Measurements from ENCODE around the gene UNC5B. TPM values are rescaled to one million over a fixed set of nuclear protein-coding genes. Genes with fewer than 3 reads are reported as not detected.

Gene UNC5B
- total RNA-seq, 6 donors from 2014 or later, result 8.4 to 27.7 (median 20.5) TPM

GRCh38 chr10:71220689-71221540, 8.5 kb downstream of the UNC5B start:
- H3K4me1 ChIP-seq, result peaks cover 14 to 23% (median 21%) of the 10 kb centered on the region in 4 donors
- no peak for TF ChIP-seq EP300 (IDR thresholded peaks at IDR 0.05)
- no peak for TF ChIP-seq POLR2A (IDR thresholded peaks at IDR 0.05)
- TF ChIP-seq, protein P1, sequence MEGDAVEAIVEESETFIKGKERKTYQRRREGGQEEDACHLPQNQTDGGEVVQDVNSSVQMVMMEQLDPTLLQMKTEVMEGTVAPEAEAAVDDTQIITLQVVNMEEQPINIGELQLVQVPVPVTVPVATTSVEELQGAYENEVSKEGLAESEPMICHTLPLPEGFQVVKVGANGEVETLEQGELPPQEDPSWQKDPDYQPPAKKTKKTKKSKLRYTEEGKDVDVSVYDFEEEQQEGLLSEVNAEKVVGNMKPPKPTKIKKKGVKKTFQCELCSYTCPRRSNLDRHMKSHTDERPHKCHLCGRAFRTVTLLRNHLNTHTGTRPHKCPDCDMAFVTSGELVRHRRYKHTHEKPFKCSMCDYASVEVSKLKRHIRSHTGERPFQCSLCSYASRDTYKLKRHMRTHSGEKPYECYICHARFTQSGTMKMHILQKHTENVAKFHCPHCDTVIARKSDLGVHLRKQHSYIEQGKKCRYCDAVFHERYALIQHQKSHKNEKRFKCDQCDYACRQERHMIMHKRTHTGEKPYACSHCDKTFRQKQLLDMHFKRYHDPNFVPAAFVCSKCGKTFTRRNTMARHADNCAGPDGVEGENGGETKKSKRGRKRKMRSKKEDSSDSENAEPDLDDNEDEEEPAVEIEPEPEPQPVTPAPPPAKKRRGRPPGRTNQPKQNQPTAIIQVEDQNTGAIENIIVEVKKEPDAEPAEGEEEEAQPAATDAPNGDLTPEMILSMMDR (IDR thresholded peaks at IDR 0.05), result no peak
- TF ChIP-seq POLR2AphosphoS5 (IDR thresholded peaks at IDR 0.05), result no peak
- H3K36me3 ChIP-seq, result no peaks in the 10 kb centered on the region
- peak in 1 of 2 donors; percentile 18 for DNase-seq
- no peaks in the 10 kb centered on the region for H3K9me3 ChIP-seq
- no peak overlapping the region for H3K27ac ChIP-seq
- no peak for ATAC-seq (ENCODE audit: low FRiP score in 2 of 2)
- WGBS, 2 donors, result 63 to 72% methylated on average over 6 to 12 of the region's 12 CpGs
- H3K27me3 ChIP-seq, result no peaks in the 10 kb centered on the region
- H3K4me3 ChIP-seq, result no peak overlapping the region

DNA sequence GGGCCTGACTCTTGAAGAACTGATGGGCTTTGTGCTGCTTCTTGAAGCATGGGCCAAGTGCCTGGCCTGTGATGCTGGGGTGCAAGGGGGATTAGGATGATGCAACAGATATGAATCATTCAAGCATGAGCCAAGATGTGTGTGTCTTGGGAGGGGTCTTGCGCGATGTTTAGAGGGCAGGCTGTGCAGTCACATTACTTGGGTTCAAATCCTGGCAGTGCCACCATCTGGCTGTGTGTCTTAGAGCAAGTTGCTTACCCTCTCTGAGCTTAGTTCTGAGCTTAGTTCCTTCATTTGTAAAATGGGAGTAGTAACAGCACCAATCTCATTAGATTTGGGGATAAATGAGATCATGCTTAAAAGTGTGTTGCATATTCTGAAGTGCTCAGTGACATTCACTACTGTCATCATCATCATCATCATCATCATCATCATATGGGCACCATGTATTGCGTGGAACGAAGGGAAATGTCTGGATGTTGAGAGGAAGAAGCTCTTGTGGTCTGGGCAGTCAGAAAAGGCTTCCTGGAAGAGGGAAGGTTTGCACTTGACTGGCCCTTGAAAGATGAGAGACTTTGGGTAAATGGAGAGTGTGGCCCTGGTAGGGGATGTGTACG, 9.3 kb downstream of the UNC5B start:
- H3K27ac ChIP-seq, result no peak overlapping the region
- H3K4me3 ChIP-seq, result no peak overlapping the region
- ATAC-seq (ENCODE audit: low FRiP score in 2 of 2) (no peak), DNase-seq (no peak)
- H3K4me1 ChIP-seq, result peaks cover 7 to 16% (median 15%) of the 10 kb centered on the region in 4 donors
- TF ChIP-seq EP300 (IDR thresholded peaks at IDR 0.05) (no peak), POLR2A (IDR thresholded peaks at IDR 0.05) (no peak), POLR2AphosphoS5 (IDR thresholded peaks at IDR 0.05) (no peak)
- TF ChIP-seq, protein P1 (IDR thresholded peaks at IDR 0.05), result no peak
- H3K9me3 ChIP-seq, result no peaks in the 10 kb centered on the region
- 89 to 97% methylated on average over 5 of the region's 5 CpGs for WGBS, 2 donors
- H3K27me3 ChIP-seq, result no peaks in the 10 kb centered on the region
- no peaks in the 10 kb centered on the region for H3K36me3 ChIP-seq

GRCh38 chr10:71222601-71223346, 10.4 kb downstream of the UNC5B start:
- Histone ChIP-seq H3K4me1 (peaks cover 2 to 7% (median 4%) of the 10 kb centered on the region in 4 donors), H3K9me3 (no peaks in the 10 kb centered on the region), H3K27me3 (no peaks in the 10 kb centered on the region), H3K27ac (no peak overlapping the region), H3K36me3 (no peaks in the 10 kb centered on the region), H3K4me3 (no peak overlapping the region)
- WGBS, 2 donors, result 87 to 96% methylated on average over 9 to 11 of the region's 11 CpGs
- TF ChIP-seq POLR2AphosphoS5 (IDR thresholded peaks at IDR 0.05) (no peak), POLR2A (IDR thresholded peaks at IDR 0.05) (no peak), EP300 (IDR thresholded peaks at IDR 0.05) (no peak)
- TF ChIP-seq, protein P1 (IDR thresholded peaks at IDR 0.05), result no peak
- peak in 1 of 2 donors; percentile 17 for DNase-seq
- ATAC-seq (ENCODE audit: low FRiP score in 2 of 2), result no peak

- ATAC-seq (ENCODE audit: low FRiP score in 2 of 2) (no peak), DNase-seq (no peak)
- TF ChIP-seq POLR2A (IDR thresholded peaks at IDR 0.05) (no peak), POLR2AphosphoS5 (IDR thresholded peaks at IDR 0.05) (no peak), EP300 (IDR thresholded peaks at IDR 0.05) (no peak)
- TF ChIP-seq, protein P1 (IDR thresholded peaks at IDR 0.05), result no peak
- Histone ChIP-seq H3K27ac (no peak overlapping the region), H3K4me3 (no peak overlapping the region), H3K9me3 (no peaks in the 10 kb centered on the region), H3K27me3 (no peaks in the 10 kb centered on the region), H3K4me1 (peaks cover 0 to under 1% (median 0%) of the 10 kb centered on the region in 4 donors), H3K36me3 (no peaks in the 10 kb centered on the region)
- WGBS, 2 donors, result 89 to 98% methylated on average over 4 of the region's 4 CpGs
These were observed 11.1 kb downstream of the UNC5B start for GRCh38 chr10:71223347-71224058.

Measured in upper lobe of left lung (tissue), 6 donors.